Stimulated activated memory B cell treated with anti-CD40 and anti-IgM and Interleukin-4, amounts not matched to agents 10 μg/mL and 1 μg/mL and 100 μg/mL, for 72 hours (primary cell): ENCODE data around the gene SPRED1.
"Not testable (repeated sequence)": the region's sequence is repeated elsewhere in the genome, so short reads cannot be mapped to it uniquely, and the experiment has no call there.

Experiments
- ATAC-seq: fragments of 150-1000 bp; cut with Tn5 transposase; 2 replicates; pipeline ENCODE4 v1.10.0; 2021
- H3K27ac Mint-ChIP-seq: one replicate; pipeline ENCODE4 v1.8.0; 2022; ENCODE audit warnings: mild to moderate bottlenecking, mixed read lengths
- H3K27me3 Mint-ChIP-seq: one replicate; pipeline ENCODE4 v1.8.0; 2022; ENCODE audit warnings: mixed read lengths
- H3K36me3 Mint-ChIP-seq: one replicate; pipeline ENCODE4 v1.8.0; 2022; ENCODE audit warnings: mixed read lengths
- H3K4me1 Mint-ChIP-seq: one replicate; pipeline ENCODE4 v1.8.0; 2022; ENCODE audit warnings: mixed read lengths
- H3K4me3 Mint-ChIP-seq: one replicate; pipeline ENCODE4 v1.8.0; 2022; ENCODE audit warnings: mild to moderate bottlenecking, moderate library complexity, mixed read lengths
- H3K9me3 Mint-ChIP-seq: one replicate; pipeline ENCODE4 v1.8.0; 2022; ENCODE audit warnings: mixed read lengths

SPRED1 gene

GRCh38 chr15:38224486-38224885 is 28.1 kb upstream of the SPRED1 start:
- Mint-ChIP-seq H3K36me3 (no peaks in the 10 kb centered on the region), H3K4me3 (no peak overlapping the region), H3K27ac (no peak overlapping the region), H3K27me3 (no peaks in the 10 kb centered on the region), H3K9me3 (no peaks in the 10 kb centered on the region), H3K4me1 (no peaks in the 10 kb centered on the region)
- no peak for ATAC-seq

GRCh38 chr15:38225381-38225780 is 27.3 kb upstream of the SPRED1 start:
- ATAC-seq = no peak
- Mint-ChIP-seq H3K27ac (no peak overlapping the region), H3K4me1 (no peaks in the 10 kb centered on the region)

GRCh38 chr15:38226608-38227266 is 25.9 kb upstream of the SPRED1 start:
- no peak overlapping the region for H3K27ac Mint-ChIP-seq
- no peak for ATAC-seq

More at GRCh38 chr15:38225381-38225780, 27.3 kb upstream of the SPRED1 start:
- Mint-ChIP-seq H3K4me3 (no peak overlapping the region), H3K9me3 (no peaks in the 10 kb centered on the region), H3K36me3 (no peaks in the 10 kb centered on the region), H3K27me3 (no peaks in the 10 kb centered on the region)

GRCh38 chr15:38227941-38228340 is 24.7 kb upstream of the SPRED1 start:
- Mint-ChIP-seq H3K27me3 (no peaks in the 10 kb centered on the region), H3K4me1 (no peaks in the 10 kb centered on the region), H3K27ac (no peak overlapping the region), H3K4me3 (no peak overlapping the region), H3K9me3 (no peaks in the 10 kb centered on the region), H3K36me3 (no peaks in the 10 kb centered on the region)
- ATAC-seq = no peak

More at GRCh38 chr15:38226608-38227266, 25.9 kb upstream of the SPRED1 start:
- H3K27me3 Mint-ChIP-seq = no peaks in the 10 kb centered on the region
- no peaks in the 10 kb centered on the region for H3K4me1 Mint-ChIP-seq
- no peaks in the 10 kb centered on the region for H3K36me3 Mint-ChIP-seq
- H3K4me3 Mint-ChIP-seq = no peak overlapping the region
- no peaks in the 10 kb centered on the region for H3K9me3 Mint-ChIP-seq

- Mint-ChIP-seq H3K27me3 (no peaks in the 10 kb centered on the region), H3K4me1 (no peaks in the 10 kb centered on the region), H3K27ac (no peak overlapping the region), H3K36me3 (no peaks in the 10 kb centered on the region), H3K9me3 (no peaks in the 10 kb centered on the region), H3K4me3 (no peak overlapping the region)
- ATAC-seq = no peak
These were observed 24.0 kb upstream of the SPRED1 start for GRCh38 chr15:38228618-38229017.

GRCh38 chr15:38229705-38230310 is 22.8 kb upstream of the SPRED1 start:
- Mint-ChIP-seq H3K27ac (no peak overlapping the region), H3K4me1 (no peaks in the 10 kb centered on the region), H3K27me3 (no peaks in the 10 kb centered on the region), H3K36me3 (no peaks in the 10 kb centered on the region), H3K9me3 (no peaks in the 10 kb centered on the region), H3K4me3 (no peak overlapping the region)
- ATAC-seq = no peak

- no peaks in the 10 kb centered on the region for H3K36me3 Mint-ChIP-seq
- H3K9me3 Mint-ChIP-seq = no peaks in the 10 kb centered on the region
- H3K27ac Mint-ChIP-seq = no peak overlapping the region
- H3K27me3 Mint-ChIP-seq = no peaks in the 10 kb centered on the region
- no peaks in the 10 kb centered on the region for H3K4me1 Mint-ChIP-seq
- ATAC-seq = no peak
- H3K4me3 Mint-ChIP-seq = no peak overlapping the region
These were observed 21.2 kb upstream of the SPRED1 start for GRCh38 chr15:38231436-38231835.

GRCh38 chr15:38237021-38237420 is 15.6 kb upstream of the SPRED1 start:
- ATAC-seq, H3K27me3 Mint-ChIP-seq, H3K27ac Mint-ChIP-seq, H3K4me3 Mint-ChIP-seq, H3K9me3 Mint-ChIP-seq, H3K36me3 Mint-ChIP-seq: not testable (repeated sequence)
- H3K4me1 Mint-ChIP-seq = peaks cover 10% of the 10 kb centered on the region

GRCh38 chr15:38238311-38238710 is 14.3 kb upstream of the SPRED1 start:
- H3K4me1 Mint-ChIP-seq = peaks cover 15% of the 10 kb centered on the region
- no peaks in the 10 kb centered on the region for H3K9me3 Mint-ChIP-seq
- H3K27ac Mint-ChIP-seq = no peak overlapping the region
- H3K27me3 Mint-ChIP-seq = no peaks in the 10 kb centered on the region
- no peak overlapping the region for H3K4me3 Mint-ChIP-seq
- no peak for ATAC-seq
- H3K36me3 Mint-ChIP-seq = no peaks in the 10 kb centered on the region

GRCh38 chr15:38242055-38242454 is 10.6 kb upstream of the SPRED1 start:
- peak; percentile 59 for ATAC-seq
- Mint-ChIP-seq H3K4me1 (peaks cover 15% of the 10 kb centered on the region), H3K4me3 (no peak overlapping the region), H3K27ac (no peak overlapping the region), H3K36me3 (no peaks in the 10 kb centered on the region), H3K27me3 (no peaks in the 10 kb centered on the region), H3K9me3 (no peaks in the 10 kb centered on the region)

- Mint-ChIP-seq H3K4me3 (no peak overlapping the region), H3K27me3 (no peaks in the 10 kb centered on the region), H3K27ac (no peak overlapping the region), H3K9me3 (no peaks in the 10 kb centered on the region), H3K4me1 (peaks cover 8% of the 10 kb centered on the region), H3K36me3 (no peaks in the 10 kb centered on the region)
- no peak for ATAC-seq
These were observed 9.2 kb upstream of the SPRED1 start for GRCh38 chr15:38243278-38244055.

GRCh38 chr15:38247336-38247735 is 5.3 kb upstream of the SPRED1 start:
- Mint-ChIP-seq H3K4me1 (peaks cover 12% of the 10 kb centered on the region), H3K36me3 (no peaks in the 10 kb centered on the region), H3K9me3 (no peaks in the 10 kb centered on the region), H3K27me3 (no peaks in the 10 kb centered on the region), H3K27ac (no peak overlapping the region), H3K4me3 (no peak overlapping the region)
- no peak for ATAC-seq

- peak overlapping the region; percentile 49 for H3K27ac Mint-ChIP-seq
- H3K27me3 Mint-ChIP-seq = no peaks in the 10 kb centered on the region
- H3K36me3 Mint-ChIP-seq = no peaks in the 10 kb centered on the region
- ATAC-seq = no peak
- H3K4me3 Mint-ChIP-seq = peak overlapping the region; percentile 88
- H3K4me1 Mint-ChIP-seq = peaks cover 27% of the 10 kb centered on the region
- no peaks in the 10 kb centered on the region for H3K9me3 Mint-ChIP-seq
These were observed 730 bp downstream of the SPRED1 start for GRCh38 chr15:38253351-38253781.

- H3K36me3 Mint-ChIP-seq = no peaks in the 10 kb centered on the region
- H3K4me1 Mint-ChIP-seq = peaks cover 27% of the 10 kb centered on the region
- no peak overlapping the region for H3K27ac Mint-ChIP-seq
- no peaks in the 10 kb centered on the region for H3K27me3 Mint-ChIP-seq
- H3K9me3 Mint-ChIP-seq = no peaks in the 10 kb centered on the region
- peak overlapping the region; percentile 88 for H3K4me3 Mint-ChIP-seq
- ATAC-seq = peak; percentile 88
These were observed 1.6 kb downstream of the SPRED1 start for GRCh38 chr15:38254051-38254883.

- peaks cover 27% of the 10 kb centered on the region for H3K4me1 Mint-ChIP-seq
- H3K27me3 Mint-ChIP-seq = no peaks in the 10 kb centered on the region
- H3K27ac Mint-ChIP-seq = no peak overlapping the region
- no peaks in the 10 kb centered on the region for H3K9me3 Mint-ChIP-seq
- ATAC-seq = no peak
- no peak overlapping the region for H3K4me3 Mint-ChIP-seq
- H3K36me3 Mint-ChIP-seq = no peaks in the 10 kb centered on the region
These were observed 3.1 kb downstream of the SPRED1 start for GRCh38 chr15:38255690-38256089.
